ENCODE data around the gene BIN1. TPM values are rescaled to one million over a fixed set of nuclear protein-coding genes. Genes with fewer than 3 reads are reported as not detected.

Gene BIN1
- total and polyA plus RNA-seq, 2 of the 4 experiments (the other 2 are of a cell fraction) = 18.1 to 25.7 TPM

DNA sequence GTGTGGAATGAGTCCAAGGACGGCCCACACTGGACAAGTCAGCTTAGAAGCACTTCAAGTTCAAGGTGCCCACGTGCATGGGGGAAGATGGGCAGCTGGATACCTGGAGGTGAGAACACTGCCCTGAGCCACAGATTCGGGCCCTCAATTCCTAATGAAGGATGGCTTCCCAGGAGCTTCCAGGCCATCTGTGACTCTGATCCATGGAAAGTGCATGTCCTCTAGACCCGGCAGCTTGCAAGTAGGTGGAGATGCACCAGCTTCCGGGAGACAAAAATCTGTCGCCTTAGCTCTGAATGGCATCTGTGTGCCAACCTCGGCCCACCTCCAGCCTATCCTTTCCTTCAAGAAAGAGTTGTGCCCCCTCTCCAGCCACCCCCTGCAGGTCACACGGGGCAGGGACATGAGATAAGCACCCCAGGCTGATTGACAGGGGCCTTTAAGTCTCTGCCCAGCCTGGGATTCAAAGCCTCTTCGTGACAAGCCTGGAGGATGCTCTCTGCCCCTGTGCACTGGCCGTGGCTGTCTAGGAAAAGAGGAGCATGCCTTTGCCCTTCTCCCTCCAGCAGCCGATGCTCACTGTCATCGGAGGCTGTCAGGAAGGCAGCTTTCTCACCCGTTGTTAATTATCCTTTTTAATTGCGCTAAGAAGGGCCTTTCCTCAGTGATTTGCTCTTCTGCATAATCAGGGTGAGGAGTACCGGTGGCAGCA is 65.5 kb downstream of the BIN1 start:
- H3K9me1 ChIP-seq (ENCODE audit: insufficient read depth, low read length) = no peaks in the 10 kb centered on the region; the same call in 1 of the 2 replicates
- no peak overlapping the region for H3K23ac ChIP-seq (ENCODE audit: low read depth, low read length)
- no peak overlapping the region for H2AK9ac ChIP-seq (replicated peaks; ENCODE audit: low read depth, low read length, poor library complexity)
- TF ChIP-seq MAZ (IDR thresholded peaks at IDR 0.05; ENCODE audit: borderline replicate concordance, low read depth, low read length) = no peak
- no peak for TF ChIP-seq FOS (IDR thresholded peaks at IDR 0.05; ENCODE audit: low read depth, low read length)
- TF ChIP-seq, protein P1, sequence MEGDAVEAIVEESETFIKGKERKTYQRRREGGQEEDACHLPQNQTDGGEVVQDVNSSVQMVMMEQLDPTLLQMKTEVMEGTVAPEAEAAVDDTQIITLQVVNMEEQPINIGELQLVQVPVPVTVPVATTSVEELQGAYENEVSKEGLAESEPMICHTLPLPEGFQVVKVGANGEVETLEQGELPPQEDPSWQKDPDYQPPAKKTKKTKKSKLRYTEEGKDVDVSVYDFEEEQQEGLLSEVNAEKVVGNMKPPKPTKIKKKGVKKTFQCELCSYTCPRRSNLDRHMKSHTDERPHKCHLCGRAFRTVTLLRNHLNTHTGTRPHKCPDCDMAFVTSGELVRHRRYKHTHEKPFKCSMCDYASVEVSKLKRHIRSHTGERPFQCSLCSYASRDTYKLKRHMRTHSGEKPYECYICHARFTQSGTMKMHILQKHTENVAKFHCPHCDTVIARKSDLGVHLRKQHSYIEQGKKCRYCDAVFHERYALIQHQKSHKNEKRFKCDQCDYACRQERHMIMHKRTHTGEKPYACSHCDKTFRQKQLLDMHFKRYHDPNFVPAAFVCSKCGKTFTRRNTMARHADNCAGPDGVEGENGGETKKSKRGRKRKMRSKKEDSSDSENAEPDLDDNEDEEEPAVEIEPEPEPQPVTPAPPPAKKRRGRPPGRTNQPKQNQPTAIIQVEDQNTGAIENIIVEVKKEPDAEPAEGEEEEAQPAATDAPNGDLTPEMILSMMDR (conservative IDR thresholded peaks at IDR 0.05; ENCODE audit: low read depth, low read length) = no peak
- TF ChIP-seq MAFK (IDR thresholded peaks at IDR 0.05; ENCODE audit: low read depth, low read length) = no peak
- TF ChIP-seq CHD1 (IDR thresholded peaks at IDR 0.05; ENCODE audit: low read depth, low read length) = no peak
- no peak for TF ChIP-seq MXI1 (IDR thresholded peaks at IDR 0.05; ENCODE audit: borderline replicate concordance, low read depth, low read length)
- TF ChIP-seq, protein P2, sequence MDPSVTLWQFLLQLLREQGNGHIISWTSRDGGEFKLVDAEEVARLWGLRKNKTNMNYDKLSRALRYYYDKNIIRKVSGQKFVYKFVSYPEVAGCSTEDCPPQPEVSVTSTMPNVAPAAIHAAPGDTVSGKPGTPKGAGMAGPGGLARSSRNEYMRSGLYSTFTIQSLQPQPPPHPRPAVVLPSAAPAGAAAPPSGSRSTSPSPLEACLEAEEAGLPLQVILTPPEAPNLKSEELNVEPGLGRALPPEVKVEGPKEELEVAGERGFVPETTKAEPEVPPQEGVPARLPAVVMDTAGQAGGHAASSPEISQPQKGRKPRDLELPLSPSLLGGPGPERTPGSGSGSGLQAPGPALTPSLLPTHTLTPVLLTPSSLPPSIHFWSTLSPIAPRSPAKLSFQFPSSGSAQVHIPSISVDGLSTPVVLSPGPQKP (IDR thresholded peaks at IDR 0.05; ENCODE audit: borderline replicate concordance, low read depth, low read length) = no peak
- TF ChIP-seq CEBPB (IDR thresholded peaks at IDR 0.05; ENCODE audit: low read depth, low read length) = no peak
- TF ChIP-seq NFE2L2 (IDR thresholded peaks at IDR 0.05; ENCODE audit: low read depth, low read length) = no peak
- TF ChIP-seq BHLHE40 (IDR thresholded peaks at IDR 0.05; ENCODE audit: low read depth, low read length) = no peak
- no peak for TF ChIP-seq SMC3 (IDR thresholded peaks at IDR 0.05; ENCODE audit: low read depth, low read length)
- H3K4ac ChIP-seq (ENCODE audit: low read depth, low read length) = no peak overlapping the region
- H3K4me2 ChIP-seq (ENCODE audit: low read depth, low read length) = no peak overlapping the region
- H4K91ac ChIP-seq (ENCODE audit: insufficient read depth, low read depth, low read length) = no peak overlapping the region
- H2BK120ac ChIP-seq (ENCODE audit: low read depth, low read length) = no peak overlapping the region
- WGBS, 2 experiments (ENCODE audit: extremely low coverage in 2 of 2, insufficient read length in 1 of 2) = 80% methylated on average over 7 of the region's 15 CpGs; no CpG with 5 or more reads in 1 of the 2 experiments
- POLR2A ChIA-PET (ENCODE audit: unreplicated experiment) = no interaction called here
- ATAC-seq (ENCODE audit: low read depth) (no peak), DNase-seq (no peak)
- no peak overlapping the region for H2BK5ac ChIP-seq (ENCODE audit: low read depth, low read length, poor library complexity, severe bottlenecking)
- in situ Hi-C loops (cut with MboI; ENCODE audit: low sequenced_read_pairs) (no loop called here), dilution Hi-C loops (cut with HindIII; ENCODE audit: low sequenced_read_pairs, unreplicated experiment) (no loop called here), intact Hi-C loops (cut with micrococcal nuclease) (no loop called here)
- no peaks in the 10 kb centered on the region for H4K20me1 ChIP-seq (ENCODE audit: insufficient read depth, low read length)
- no peak overlapping the region for H4K8ac ChIP-seq (ENCODE audit: low read depth in 2 of 2, low read length in 2 of 2)
- H2AK5ac ChIP-seq (ENCODE audit: low read depth, low read length) = no peak overlapping the region
- CTCF ChIA-PET = no interaction called here
- H3K36me3 ChIP-seq (ENCODE audit: control insufficient read depth, insufficient read depth, low read length) = no peaks in the 10 kb centered on the region
- no peak overlapping the region for H2AFZ ChIP-seq (replicated peaks; ENCODE audit: low read length, poor library complexity)
- H3K79me1 ChIP-seq (ENCODE audit: low read depth in 1 of 2, low read length in 2 of 2) = no peaks in the 10 kb centered on the region
- H3K4me3 ChIP-seq (ENCODE audit: insufficient read depth, low read depth, low read length) = no peak overlapping the region
- H3K18ac ChIP-seq (ENCODE audit: low read depth, low read length) = no peak overlapping the region
- H4K5ac ChIP-seq (ENCODE audit: low read depth, low read length) = no peak overlapping the region
- no peak overlapping the region for H2BK15ac ChIP-seq (ENCODE audit: low read depth, low read length)
- H3K27me3 ChIP-seq (ENCODE audit: control insufficient read depth, insufficient read depth, low read length) = no peaks in the 10 kb centered on the region
- no peak overlapping the region for H3K9ac ChIP-seq (ENCODE audit: low read depth, low read length)
- H2BK20ac ChIP-seq (ENCODE audit: low read depth, low read length) = no peak overlapping the region
- BruUV-seq (replicated peaks) = no TSS peak
- no peaks in the 10 kb centered on the region for H3K9me3 ChIP-seq (ENCODE audit: control insufficient read depth, insufficient read depth, low read length)
- H3K4me1 ChIP-seq (ENCODE audit: control insufficient read depth, insufficient read depth, low read length) = no peaks in the 10 kb centered on the region; the same call in 1 of the 2 replicates
- H3K56ac ChIP-seq (ENCODE audit: extremely low read depth, insufficient read depth, low read length) = no peak overlapping the region
- H3K27ac ChIP-seq (ENCODE audit: insufficient read depth, low read length) = no peak overlapping the region
- H3K14ac ChIP-seq (replicated peaks; ENCODE audit: low read depth, low read length) = no peak overlapping the region

All from IMR-90 (cell line).